GM12878 (cell line): ENCODE results near the gene HMCN2.

Experiments used
- BMI1 ChIP-seq: fragments of 450-650 bp; IDR thresholded peaks from 2 replicates; pipeline ENCODE4 v1.6.1; 2016; ENCODE audit warnings: mild to moderate bottlenecking, moderate library complexity, borderline replicate concordance
- CEBPB ChIP-seq, 2 experiments: fragments of 150-350 bp in 1 of 2; IDR thresholded peaks; 2 replicates each; pipeline ENCODE4 v1.6.1; 2012 to 2014; ENCODE audit warnings: low read depth in 2 of 2, low read length in 2 of 2, borderline replicate concordance in 1 of 2, inconsistent platforms in 1 of 2
- CTCF ChIP-seq, 3 experiments: IDR thresholded peaks in 2 of 3; conservative IDR thresholded peaks in 1 of 3; 2 replicates each; pipeline ENCODE4 v1.5.1; 2011; ENCODE audit warnings: low read depth in 3 of 3, low read length in 3 of 3, mild to moderate bottlenecking in 3 of 3, control low read depth in 2 of 3, moderate library complexity in 2 of 3, inconsistent platforms in 1 of 3, mixed read lengths in 1 of 3; ENCODE audit not compliant: control insufficient read depth in 2 of 3, insufficient read depth in 1 of 3; ENCODE audit errors: extremely low read depth in 1 of 3
- EP300 ChIP-seq, 2 experiments: fragments of 150-350 bp in 1 of 2; IDR thresholded peaks; 2 replicates each; pipeline ENCODE4 v1.6.1; 2011 to 2012; ENCODE audit warnings: low read depth in 2 of 2, low read length in 2 of 2, borderline replicate concordance in 1 of 2, improper control_type of control experiment in 1 of 2, inconsistent platforms in 1 of 2; ENCODE audit not compliant: control insufficient read depth in 1 of 2
- EZH2 ChIP-seq: IDR thresholded peaks from 2 replicates; pipeline ENCODE4 v1.6.1; 2012; ENCODE audit warnings: low read depth, mild to moderate bottlenecking, control low read depth, inconsistent platforms, low read length, borderline replicate concordance; ENCODE audit not compliant: control insufficient read depth
- FOS ChIP-seq: IDR thresholded peaks from 3 replicates; pipeline ENCODE4 v1.6.1; 2011; ENCODE audit warnings: borderline replicate concordance; ENCODE audit not compliant: insufficient read length; ENCODE audit errors: extremely low read depth
- MTA3 ChIP-seq: IDR thresholded peaks from 2 replicates; pipeline ENCODE4 v1.6.1; 2012; ENCODE audit warnings: low read length, inconsistent platforms, borderline replicate concordance
- NR2C1 ChIP-seq: fragments of 450-650 bp; IDR thresholded peaks from 2 replicates; pipeline ENCODE4 v1.6.1; 2017; ENCODE audit warnings: antibody characterized with exemption, mild to moderate bottlenecking, moderate library complexity
- NR2C2 ChIP-seq: IDR thresholded peaks from 2 replicates; pipeline ENCODE4 v1.6.1; 2011; ENCODE audit warnings: borderline replicate concordance, low read depth; ENCODE audit not compliant: control insufficient read depth, insufficient read length
- TAF1 ChIP-seq: IDR thresholded peaks from 2 replicates; pipeline ENCODE4 v1.6.1; 2011; ENCODE audit warnings: mild to moderate bottlenecking, low read depth, low read length, borderline replicate concordance
- TCF12 ChIP-seq: IDR thresholded peaks from 2 replicates; pipeline ENCODE4 v1.6.1; 2011; ENCODE audit warnings: low read depth, mild to moderate bottlenecking, low read length
- ZNF217 ChIP-seq: fragments of 450-650 bp; IDR thresholded peaks from 2 replicates; pipeline ENCODE4 v1.6.1; 2017; ENCODE audit warnings: antibody characterized with exemption, mild to moderate bottlenecking

GRCh38 chr9:130477564-130477963 lies 212.0 kb downstream of the HMCN2 start:
- TF ChIP-seq ZNF217 (no peak), FOS (no peak), CTCF (IDR thresholded peaks at IDR 0.05 in 2 of 3, conservative IDR thresholded peaks at IDR 0.05 in 1 of 3; ENCODE audit: control insufficient read depth in 2 of 3, extremely low read depth in 1 of 3, insufficient read depth in 1 of 3, low read depth in 3 of 3, low read length in 3 of 3) (no peak), EP300 (IDR thresholded peaks at IDR 0.05; ENCODE audit: borderline replicate concordance in 1 of 2, control insufficient read depth in 1 of 2, low read depth in 2 of 2, low read length in 2 of 2) (no peak), NR2C1 (no peak), EZH2 (no peak), MTA3 (no peak), TCF12 (no peak), BMI1 (no peak), TAF1 (no peak), NR2C2 (no peak), CEBPB (IDR thresholded peaks at IDR 0.05; ENCODE audit: borderline replicate concordance in 1 of 2, low read depth in 2 of 2, low read length in 2 of 2) (no peak)
